GM21619 (cell line): ENCODE results near the gene CCR6.

Source experiments
- ATAC-seq: cut with Tn5 transposase; IDR thresholded peaks from one replicate; pipeline ENCODE4 v1.9.1; 2021; ENCODE audit not compliant: unreplicated experiment

Gene CCR6

GRCh38 chr6:167140589-167141474, 17.9 kb downstream of the CCR6 start:
- ATAC-seq = no peak

- peak; percentile 74 for ATAC-seq
Observed at GRCh38 chr6:167141667-167142432, 19.0 kb downstream of the CCR6 start.

- no peak for ATAC-seq
Observed at GRCh38 chr6:167142433-167142761, 19.5 kb downstream of the CCR6 start.

- ATAC-seq = no peak
Observed at GRCh38 chr6:167143041-167143440, 20.1 kb downstream of the CCR6 start.

- ATAC-seq = no peak
Observed at GRCh38 chr6:167145461-167145860, 22.6 kb downstream of the CCR6 start.

- ATAC-seq = no peak
Observed at GRCh38 chr6:167146135-167146534, 23.2 kb downstream of the CCR6 start.

- ATAC-seq = no peak
Observed at GRCh38 chr6:167146977-167147376, 24.1 kb downstream of the CCR6 start.

GRCh38 chr6:167148021-167148420, 25.1 kb downstream of the CCR6 start:
- ATAC-seq = no peak

- no peak for ATAC-seq
Observed at GRCh38 chr6:167148997-167149396, 26.1 kb downstream of the CCR6 start.

- ATAC-seq = peak; percentile 42
Observed at GRCh38 chr6:167150941-167151549, 28.1 kb downstream of the CCR6 start.

GRCh38 chr6:167151648-167152047, 28.8 kb downstream of the CCR6 start:
- no peak for ATAC-seq

- ATAC-seq = peak; percentile 41
Observed at GRCh38 chr6:167152862-167153261, 30.0 kb downstream of the CCR6 start.

GRCh38 chr6:167153521-167153959, 30.6 kb downstream of the CCR6 start:
- ATAC-seq = peak; percentile 64

GRCh38 chr6:167154291-167154690, 31.4 kb downstream of the CCR6 start:
- no peak for ATAC-seq

GRCh38 chr6:167154895-167155294, 32.0 kb downstream of the CCR6 start:
- no peak for ATAC-seq

- no peak for ATAC-seq
Observed at GRCh38 chr6:167157414-167157813, 34.5 kb downstream of the CCR6 start.

- no peak for ATAC-seq
Observed at GRCh38 chr6:167157863-167158262, 35.0 kb downstream of the CCR6 start, which contains the start of gene GPR31. TSS of gene GPR31 (minus strand) at chr6:167157980. CDS start at chr6:167157831, 149 bp downstream.

GRCh38 chr6:167161851-167162467, 39.1 kb downstream of the CCR6 start:
- no peak for ATAC-seq

GRCh38 chr6:167162591-167162990, 39.7 kb downstream of the CCR6 start:
- ATAC-seq = no peak

- no peak for ATAC-seq
Observed at GRCh38 chr6:167163476-167164011, 40.6 kb downstream of the CCR6 start.

GRCh38 chr6:167164261-167164660, 41.4 kb downstream of the CCR6 start:
- no peak for ATAC-seq
